RWPE1 (cell line): Measurements from ENCODE around the gene UBE4B.

ENCODE experiments used
- CTCF ChIA-PET: fragments of 350-600 bp; sonication (Branson Sonifier 250); formaldehyde crosslinking; extraction: SDS; loops from one replicate; lab custom pipeline; 2021; lab: Yijun Ruan, JAX
- POLR2A ChIA-PET: fragments of 400-600 bp; formaldehyde crosslinking; extraction: SDS; loops from one replicate; lab custom pipeline; 2020; ENCODE audit warnings: antibody characterized with exemption; ENCODE audit not compliant: low non-redundant PET; lab: Yijun Ruan, JAX
- DNase-seq: peaks from one replicate; pipeline ENCODE4 v3.0.0; 2012; ENCODE audit warnings: low spot score
- H3K27ac ChIP-seq: fragments of 450-650 bp; 2 replicates; pipeline ENCODE4 v1.5.1; 2017
- TF ChIP-seq, protein P1 (sequence below): fragments of 450-650 bp; conservative IDR thresholded peaks from 2 replicates; pipeline ENCODE4 v1.5.1; 2017; ENCODE audit warnings: low read depth, mild to moderate bottlenecking

The UBE4B gene

DNA sequence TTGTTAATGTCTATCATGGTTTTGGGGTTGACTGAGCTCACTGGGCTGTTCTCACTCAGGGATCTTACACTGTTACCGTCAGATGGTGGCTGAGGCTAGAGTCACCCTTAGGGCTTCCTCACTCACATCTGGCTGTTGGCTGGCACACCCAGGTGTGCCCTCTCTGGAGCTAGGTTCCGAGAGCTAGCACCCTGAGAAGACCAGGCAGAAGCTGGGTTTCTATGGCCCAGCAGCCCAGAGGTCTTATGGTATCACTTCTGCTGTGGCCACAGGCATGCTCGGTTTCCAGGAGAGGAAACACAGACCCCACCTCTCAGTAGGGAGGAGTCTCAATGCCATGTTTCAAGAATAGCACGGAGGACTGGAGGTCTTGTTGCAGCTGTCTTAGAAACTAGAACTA lies 156.9 kb downstream of the UBE4B start:
- ChIA-PET POLR2A (no interaction called here), CTCF (interaction anchor here (0.6 kb wide), 3 partner anchors 8 to 118 kb away, joined by 3 to 7 read pairs (median 3); no protein-coding TSS in a partner anchor)
- TF ChIP-seq, protein P1, sequence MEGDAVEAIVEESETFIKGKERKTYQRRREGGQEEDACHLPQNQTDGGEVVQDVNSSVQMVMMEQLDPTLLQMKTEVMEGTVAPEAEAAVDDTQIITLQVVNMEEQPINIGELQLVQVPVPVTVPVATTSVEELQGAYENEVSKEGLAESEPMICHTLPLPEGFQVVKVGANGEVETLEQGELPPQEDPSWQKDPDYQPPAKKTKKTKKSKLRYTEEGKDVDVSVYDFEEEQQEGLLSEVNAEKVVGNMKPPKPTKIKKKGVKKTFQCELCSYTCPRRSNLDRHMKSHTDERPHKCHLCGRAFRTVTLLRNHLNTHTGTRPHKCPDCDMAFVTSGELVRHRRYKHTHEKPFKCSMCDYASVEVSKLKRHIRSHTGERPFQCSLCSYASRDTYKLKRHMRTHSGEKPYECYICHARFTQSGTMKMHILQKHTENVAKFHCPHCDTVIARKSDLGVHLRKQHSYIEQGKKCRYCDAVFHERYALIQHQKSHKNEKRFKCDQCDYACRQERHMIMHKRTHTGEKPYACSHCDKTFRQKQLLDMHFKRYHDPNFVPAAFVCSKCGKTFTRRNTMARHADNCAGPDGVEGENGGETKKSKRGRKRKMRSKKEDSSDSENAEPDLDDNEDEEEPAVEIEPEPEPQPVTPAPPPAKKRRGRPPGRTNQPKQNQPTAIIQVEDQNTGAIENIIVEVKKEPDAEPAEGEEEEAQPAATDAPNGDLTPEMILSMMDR: no peak

DNA sequence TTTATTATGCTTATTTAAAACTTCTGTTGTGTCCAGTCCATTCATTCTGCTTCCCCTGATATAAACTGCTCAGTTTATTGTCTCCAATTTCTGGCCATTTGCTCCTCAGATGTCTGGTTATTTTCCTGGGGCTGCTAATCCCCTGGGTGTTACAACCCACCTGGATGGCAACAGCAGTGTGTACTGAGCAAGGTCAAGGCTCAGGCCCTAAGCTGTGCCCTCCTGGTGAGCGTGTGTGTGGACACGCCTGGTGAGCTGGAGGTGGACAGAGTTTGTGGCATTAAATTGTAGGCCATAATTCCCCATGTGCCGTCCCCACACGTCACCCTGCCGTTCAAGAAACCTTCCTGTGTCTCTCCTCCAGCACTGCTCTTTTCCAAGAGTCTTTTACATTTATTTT lies 159.5 kb downstream of the UBE4B start:
- TF ChIP-seq, protein P1: no peak
- CTCF ChIA-PET: interaction anchor here (0.7 to 0.9 kb wide), 2 partner anchors 33 to 220 kb away, joined by 3 to 5 read pairs; no protein-coding TSS in a partner anchor
- no peak for DNase-seq
- H3K27ac ChIP-seq: no peak overlapping the region
- POLR2A ChIA-PET: no interaction called here

More for the DNA sequence above, 156.9 kb downstream of the UBE4B start:
- no peak overlapping the region for H3K27ac ChIP-seq
- no peak for DNase-seq

DNA sequence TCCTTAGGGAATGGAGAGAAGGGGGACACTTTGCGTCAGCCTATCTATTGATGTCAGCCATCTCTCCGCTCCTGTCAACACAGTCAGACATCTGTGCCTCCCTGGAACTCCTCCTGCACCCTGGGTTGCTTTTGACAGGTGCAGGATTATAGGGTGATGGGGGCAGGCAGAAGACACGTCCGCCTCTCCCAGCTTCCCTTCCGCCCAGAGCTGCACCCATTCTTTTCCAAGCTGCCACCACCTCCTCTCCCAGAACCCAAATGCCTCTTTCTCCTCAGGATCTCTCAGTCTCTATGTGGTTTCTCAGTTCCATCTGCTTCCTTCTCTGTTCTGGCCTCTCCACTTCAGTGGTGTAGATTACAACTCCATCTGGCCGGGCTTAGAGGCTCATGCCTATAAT lies 160.5 kb downstream of the UBE4B start:
- TF ChIP-seq, protein P1: no peak
- POLR2A ChIA-PET: no interaction called here
- no peak overlapping the region for H3K27ac ChIP-seq
- CTCF ChIA-PET: interaction anchor here (0.9 kb wide), 1 partner anchor 221 kb away, joined by 3 read pairs; no protein-coding TSS in a partner anchor
- no peak for DNase-seq

DNA sequence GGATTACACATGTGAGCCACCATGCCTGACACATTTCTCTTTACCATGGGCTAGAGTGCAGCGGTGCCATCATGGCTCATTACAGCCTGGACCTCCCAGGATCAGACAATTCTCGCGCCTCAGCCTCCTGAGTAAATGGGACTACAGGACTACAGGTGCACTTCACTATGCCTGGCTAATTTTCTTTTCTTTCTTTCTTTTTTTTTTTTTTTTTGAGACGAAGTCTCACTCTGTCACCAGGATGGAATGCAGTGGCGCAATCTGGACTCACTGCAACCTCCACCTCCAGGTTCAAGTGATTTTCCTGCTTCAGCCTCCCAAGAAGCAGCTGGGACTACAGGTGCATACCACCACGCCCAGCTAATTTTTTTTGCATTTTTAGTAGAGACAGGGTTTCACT lies 162.8 kb downstream of the UBE4B start:
- no peak overlapping the region for H3K27ac ChIP-seq
- no peak for DNase-seq
- POLR2A ChIA-PET: no interaction called here
- TF ChIP-seq, protein P1: no peak
- CTCF ChIA-PET: no interaction called here

DNA sequence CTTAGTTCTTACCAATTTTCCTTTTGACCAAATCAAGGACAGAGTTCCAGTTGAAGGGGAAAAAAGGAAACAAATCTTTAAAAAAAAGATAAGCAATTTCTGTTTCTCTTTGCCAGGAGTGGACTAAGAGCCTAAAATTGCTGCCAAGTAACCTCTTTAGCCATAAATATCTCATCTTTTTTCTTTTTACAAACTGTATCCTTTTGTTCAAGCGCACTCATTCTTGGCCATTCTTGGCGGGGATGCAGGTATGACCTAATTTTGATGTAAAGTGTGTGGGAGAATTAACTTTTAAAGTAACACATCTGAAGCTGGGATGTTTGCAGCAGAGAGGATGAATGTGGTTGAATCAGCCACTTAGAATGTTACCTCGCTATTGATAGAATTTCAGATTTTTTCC lies 164.2 kb downstream of the UBE4B start:
- ChIA-PET POLR2A (no interaction called here), CTCF (interaction anchor here (0.9 kb wide), 1 partner anchor 13 kb away, joined by 4 read pairs; no protein-coding TSS in a partner anchor)
- DNase-seq: no peak
- no peak overlapping the region for H3K27ac ChIP-seq
- TF ChIP-seq, protein P1: no peak

DNA sequence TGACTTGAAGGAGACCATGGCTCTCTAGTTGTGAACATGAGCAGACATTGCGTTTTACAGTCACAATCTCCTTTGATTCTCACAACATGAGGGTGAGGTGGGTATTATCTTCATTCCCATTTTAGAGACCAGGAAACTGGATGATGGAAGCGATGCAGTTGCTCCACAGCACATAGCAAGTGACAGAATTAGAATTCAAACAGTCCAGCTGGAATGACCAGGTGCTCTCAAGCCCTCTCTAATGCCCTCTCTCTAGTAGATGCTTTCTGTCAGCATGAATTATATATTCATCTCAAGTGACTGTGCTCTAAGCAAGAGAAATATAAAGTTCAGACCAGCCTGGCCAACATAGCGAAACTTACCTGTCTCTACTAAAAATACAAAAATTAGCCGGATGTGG lies 167.9 kb downstream of the UBE4B start:
- ChIA-PET POLR2A (no interaction called here), CTCF (interaction anchor here (0.9 kb wide), 1 partner anchor 10 kb away, joined by 3 read pairs; the partner anchor contains the start of gene KIF1B)
- no peak for DNase-seq
- H3K27ac ChIP-seq: no peak overlapping the region
- TF ChIP-seq, protein P1: no peak
